HTR-8/SVneo (cell line): ENCODE measurements around the gene NUP205.
"Not testable (repeated sequence)": the region's sequence is repeated elsewhere in the genome, so short reads cannot be mapped to it uniquely, and the experiment has no call there.

Experiments used
- DNase-seq: peaks from one replicate; pipeline ENCODE4 v3.0.0; 2011; ENCODE audit warnings: low spot score, mixed read lengths; ENCODE audit not compliant: insufficient read length
- FAIRE-seq: peaks from 2 replicates; lab custom pipeline; 2011; peaks lifted over from hg19 to GRCh38; lab: Jason Lieb, UNC

NUP205 gene

DNA sequence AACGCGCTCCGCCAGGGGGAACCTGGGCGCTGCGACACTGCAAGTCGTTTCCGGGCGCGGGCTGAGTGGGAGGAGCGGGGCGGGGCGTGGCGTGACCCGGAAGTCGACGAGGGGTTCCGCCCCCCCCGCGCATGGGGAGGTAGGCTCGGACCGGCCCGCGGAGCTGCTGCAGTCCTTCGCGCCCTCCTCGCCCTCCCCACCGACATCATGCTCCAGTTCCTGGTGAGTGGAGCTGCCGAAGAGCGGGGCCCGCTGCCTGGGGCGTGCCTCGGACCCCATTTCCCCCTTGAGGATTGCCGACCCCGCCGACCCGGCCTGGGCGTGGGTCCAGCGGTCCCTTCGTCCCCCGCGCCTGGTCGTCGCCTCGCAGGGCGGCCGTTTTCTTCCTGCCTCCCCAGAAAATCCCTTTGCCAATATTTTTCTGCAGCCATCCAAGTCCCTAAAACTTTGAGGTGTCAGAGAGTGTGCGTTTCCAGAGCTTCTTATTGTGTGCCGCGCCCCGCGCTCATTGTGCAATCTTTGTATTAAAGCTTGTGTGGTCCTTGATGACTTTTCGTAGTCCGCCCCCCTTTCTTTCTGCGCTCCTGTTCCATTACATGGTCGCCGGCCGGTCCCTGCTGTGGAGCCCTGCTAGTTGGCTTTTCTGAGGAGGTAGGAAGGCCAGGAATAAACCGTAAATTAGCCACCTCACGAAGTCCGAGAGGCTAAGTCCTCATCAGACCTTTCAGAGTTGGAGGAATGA lies 104.8 kb downstream of the NUP205 start, which contains the start of gene STMP1:
TSS of gene STMP1 (plus strand) at position 142 of the 742 bp plus-strand sequence.
- FAIRE-seq (no peak), DNase-seq (peak; percentile 76)

DNA sequence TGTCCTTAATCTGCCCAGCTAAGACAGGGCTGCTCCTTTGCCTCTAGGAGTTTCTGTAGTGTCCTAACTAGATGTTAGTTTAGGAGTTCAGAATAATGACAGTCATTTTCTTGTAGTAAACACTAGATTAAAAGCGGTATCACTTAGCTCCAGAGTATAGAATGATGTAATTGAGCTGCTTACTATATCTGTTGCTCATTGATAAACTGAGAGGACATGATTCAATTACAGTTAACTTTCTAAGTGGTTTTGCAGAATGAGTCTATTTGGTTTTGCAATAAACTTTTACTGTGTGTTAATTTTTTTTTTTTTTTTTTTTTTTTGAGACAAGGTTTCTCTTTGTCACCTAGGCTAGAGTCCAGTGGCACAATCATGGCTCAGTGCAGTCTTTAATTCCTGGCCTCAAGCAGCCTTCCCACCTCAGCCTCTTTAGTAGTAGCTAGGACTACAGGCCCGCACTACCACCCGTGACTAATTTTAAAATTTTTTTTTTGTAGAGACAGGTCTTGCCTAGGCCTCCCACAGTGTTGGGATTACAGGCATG lies 106.4 kb downstream of the NUP205 start:
- DNase-seq (no peak), FAIRE-seq (no peak)

DNA sequence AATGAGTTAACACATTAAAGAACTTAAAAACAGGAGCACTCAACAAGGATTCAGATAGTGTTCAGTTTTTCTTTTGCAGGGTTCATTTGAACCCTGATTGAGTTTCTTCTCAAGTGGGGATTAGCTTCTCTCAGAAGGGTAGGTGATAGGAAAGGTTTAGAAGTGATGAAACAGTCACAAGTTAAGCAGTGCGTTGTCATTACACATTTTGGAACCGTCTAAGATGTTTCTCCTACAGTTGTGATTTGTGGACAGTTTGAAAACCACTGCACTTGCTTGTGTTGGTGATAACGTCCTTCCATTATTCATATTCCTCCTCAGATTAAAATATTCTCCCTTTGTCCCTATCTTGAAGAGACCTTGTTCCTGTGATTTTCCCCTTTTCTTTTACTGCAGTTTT lies 107.3 kb downstream of the NUP205 start:
- FAIRE-seq (no peak), DNase-seq (no peak)

DNA sequence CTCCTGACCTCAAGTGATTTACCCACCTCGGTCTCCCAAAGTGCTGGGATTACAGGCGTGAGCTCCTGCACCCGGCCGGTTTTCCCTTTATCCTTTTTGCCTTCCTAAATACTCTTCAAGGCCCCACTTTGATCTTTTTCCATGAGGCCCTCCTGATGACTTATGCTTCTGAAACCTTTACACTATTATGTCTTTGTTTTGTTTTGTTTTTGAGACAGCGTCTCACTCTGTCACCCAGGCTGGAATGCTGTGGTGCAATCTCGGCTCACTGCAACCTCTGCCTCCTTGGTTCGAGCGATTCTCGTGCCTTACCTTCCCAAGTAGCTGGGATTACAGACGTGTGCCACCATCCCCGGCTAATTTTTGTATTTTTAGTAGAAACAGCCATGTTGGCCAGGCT lies 108.4 kb downstream of the NUP205 start:
- no peak for FAIRE-seq
- no peak for DNase-seq

DNA sequence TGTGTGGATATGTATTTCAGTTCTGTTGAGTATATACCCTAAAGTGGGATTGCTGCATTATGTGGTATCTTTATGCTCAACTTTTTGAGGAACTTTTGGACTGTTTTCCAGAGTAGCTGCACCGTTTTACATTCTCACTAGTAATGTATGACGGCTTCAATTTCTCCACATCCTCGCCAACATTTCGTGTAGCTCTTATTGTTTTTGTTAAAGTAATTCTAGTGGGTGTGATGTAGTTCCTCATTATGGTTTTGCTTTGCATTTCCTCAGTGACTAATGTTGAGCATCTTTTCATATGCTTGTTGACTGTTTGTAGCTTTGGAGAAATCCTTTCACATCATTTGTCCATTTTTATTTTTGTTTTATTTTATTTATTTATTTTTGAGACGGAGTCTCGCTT lies 109.1 kb downstream of the NUP205 start:
- DNase-seq (no peak), FAIRE-seq (no peak)

DNA sequence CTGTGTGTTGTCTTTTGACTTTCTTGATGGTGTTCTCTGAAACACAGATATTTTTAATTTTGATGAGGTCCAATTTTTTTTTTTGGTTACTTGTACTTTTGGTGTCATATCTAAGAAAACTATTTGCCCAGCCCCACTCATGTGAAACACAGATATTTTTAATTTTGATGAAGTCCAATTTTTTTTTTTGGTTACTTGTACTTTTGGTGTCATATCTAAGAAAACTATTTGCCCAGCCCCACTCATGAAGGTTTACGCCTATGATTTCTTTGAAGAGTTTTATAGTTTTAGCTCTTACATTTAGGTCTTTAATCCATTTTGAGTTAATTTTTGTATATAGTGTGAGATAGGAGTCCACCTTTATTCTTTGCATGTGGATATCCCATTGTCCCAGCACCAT lies 109.9 kb downstream of the NUP205 start:
- DNase-seq, FAIRE-seq: not testable (repeated sequence)

DNA sequence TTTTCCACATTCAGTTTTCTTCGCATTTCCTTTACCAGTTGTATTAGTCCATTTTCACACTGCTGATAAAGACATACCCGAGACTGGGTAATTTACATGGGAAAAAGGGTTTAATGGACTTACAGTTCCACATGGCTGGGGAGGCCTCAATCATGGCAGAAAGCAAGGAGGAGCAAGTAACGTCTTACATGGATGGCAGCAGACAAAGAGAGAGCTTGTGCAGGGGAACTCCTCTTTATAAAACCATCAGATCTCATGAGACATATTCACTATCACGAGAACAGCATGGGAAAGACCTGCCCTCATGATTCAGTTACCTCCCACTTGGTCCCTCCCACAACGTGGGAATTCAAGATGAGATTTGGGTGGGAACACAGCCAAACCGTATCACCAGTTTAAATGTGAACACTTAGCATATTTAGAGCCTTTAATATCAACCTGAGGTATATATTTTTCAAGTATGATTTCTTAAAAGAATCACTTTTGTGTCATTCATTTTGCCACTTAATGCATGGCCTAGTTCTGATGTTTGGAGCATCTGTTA lies 111.2 kb downstream of the NUP205 start:
- DNase-seq, FAIRE-seq: not testable (repeated sequence)

DNA sequence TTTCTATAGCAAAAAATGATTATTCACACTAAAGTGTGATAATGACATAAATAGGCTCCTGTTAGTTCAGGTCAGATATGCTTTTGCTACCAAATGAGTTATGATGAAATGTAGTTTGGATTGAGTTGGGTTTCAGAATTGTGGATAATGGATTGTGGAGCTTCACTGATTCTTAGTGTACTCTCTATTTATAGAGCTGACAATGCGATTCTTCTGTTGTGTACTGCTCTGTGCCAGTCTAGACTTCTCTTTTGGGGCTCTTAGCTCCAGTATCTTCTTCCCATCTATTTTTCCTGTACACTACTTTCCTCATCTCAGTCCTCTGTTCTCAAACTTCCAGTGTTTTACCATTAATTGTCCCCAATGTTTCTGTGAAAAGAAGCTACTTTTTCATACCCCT lies 112.1 kb downstream of the NUP205 start:
- DNase-seq = no peak
- FAIRE-seq = no peak

DNA sequence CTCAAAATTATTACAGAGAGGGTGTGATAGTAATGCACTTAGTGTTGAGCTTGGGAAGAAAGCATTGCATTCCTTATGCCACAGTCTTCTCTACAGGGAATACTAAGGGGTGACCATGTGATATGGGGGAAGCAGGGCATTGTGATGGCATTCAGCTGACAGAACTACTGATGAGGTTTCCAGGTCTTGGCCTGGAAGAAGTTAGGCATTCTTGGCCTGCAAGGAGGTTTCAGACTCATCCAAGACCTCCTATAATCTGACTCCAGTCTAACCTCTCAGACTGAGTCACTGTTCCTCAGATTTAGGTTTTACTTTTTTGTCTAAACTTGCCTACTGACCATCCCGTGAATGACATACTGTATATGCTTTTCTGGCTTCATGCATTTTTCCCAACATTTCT lies 112.5 kb downstream of the NUP205 start:
- DNase-seq (no peak), FAIRE-seq (no peak)

DNA sequence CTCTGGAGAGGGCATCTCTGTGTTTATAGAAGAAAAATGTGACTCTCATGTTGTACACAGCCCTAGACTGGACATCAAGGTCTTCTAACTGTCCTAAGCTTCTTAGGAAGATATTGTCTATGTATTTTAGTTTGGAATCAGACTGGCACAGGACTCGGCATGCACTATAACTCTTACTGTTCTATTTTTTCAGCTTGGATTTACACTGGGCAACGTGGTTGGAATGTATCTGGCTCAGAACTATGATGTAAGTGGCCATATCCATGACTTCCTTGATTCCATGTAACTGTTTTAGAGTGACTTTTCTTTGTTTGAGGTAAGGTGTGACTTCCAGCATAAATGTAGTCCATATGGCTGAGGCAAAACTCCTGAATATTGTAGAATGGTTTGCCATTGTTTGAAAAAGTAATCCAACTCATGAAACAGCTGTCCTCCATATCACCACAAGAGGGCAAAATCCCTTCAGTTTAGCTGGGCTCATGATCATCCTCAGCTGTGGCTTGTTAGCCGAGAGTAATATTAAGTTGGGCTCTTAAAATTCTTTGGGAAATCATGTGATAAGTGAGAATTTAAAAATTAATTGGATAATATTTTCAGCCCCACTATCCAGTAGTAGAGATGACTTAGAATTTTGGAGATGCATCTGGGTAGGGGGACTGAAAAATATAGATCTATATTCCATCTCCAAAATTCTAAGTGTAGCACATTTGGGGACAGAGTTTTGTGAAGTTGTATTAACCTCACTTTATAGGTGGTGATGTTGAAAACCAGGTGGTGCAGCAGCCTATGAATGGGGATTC lies 115.0 kb downstream of the NUP205 start:
- DNase-seq (peak; percentile 41), FAIRE-seq (no peak)

DNA sequence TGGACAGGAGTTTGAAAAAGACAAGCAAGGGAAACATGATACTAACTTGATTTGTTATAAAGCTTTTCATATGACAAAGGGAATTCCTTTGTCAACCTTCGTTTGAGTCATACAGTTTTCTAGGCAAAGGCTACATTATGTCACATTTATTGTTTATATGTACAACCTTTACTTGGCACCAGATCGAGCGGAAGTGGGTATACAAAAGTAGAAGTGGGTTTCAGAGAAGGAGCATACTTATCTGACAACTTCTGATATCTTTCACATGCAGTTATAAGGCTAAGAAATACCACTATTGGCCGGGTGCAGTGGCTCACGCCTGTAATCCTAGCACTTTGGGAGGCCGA lies 115.6 kb downstream of the NUP205 start:
- DNase-seq (no peak), FAIRE-seq (no peak)

DNA sequence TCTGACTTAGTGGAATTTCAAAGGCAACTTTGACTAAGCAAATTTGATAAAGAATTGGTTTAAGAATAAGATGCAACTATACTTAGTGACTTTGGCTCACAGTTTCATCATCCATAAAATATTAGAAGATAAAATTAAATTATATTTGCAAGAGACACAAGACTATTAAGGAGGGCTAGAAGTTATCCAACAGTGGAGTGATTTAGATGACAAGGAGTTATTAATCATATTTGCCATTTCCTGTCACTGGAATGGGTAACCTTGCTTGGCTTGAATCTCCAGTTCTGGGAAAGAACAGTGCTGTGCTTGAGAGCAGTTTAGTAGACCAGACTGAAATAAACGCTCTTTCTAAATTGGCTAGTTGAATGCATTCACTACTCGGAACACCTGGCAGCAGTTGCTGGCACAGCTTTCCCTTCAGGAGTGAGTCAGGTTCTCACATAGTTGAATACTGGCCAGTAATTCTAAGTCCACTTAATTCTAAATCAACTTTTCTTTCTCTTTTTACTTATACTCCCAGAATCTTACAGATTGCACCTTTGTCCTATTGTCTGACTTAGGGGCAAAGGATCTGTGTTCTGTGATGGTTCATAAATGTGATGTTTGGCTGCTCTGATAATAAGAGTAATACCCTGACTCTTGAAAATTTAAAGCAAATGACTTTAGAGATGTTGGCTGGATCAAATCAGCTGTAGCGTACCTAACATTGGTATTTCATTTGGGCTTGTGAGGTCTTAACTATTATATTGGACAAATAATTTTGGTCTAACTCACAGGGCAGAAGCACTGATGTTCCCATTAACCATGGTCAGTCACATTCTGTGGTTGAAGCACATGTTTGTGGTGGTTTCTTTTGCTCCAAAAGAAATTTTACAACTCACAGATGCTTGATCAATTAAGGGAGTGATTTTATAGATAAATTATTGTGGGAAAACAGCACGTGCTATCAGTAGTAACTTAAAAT lies 121.2 kb downstream of the NUP205 start:
- DNase-seq (no peak), FAIRE-seq (no peak)

DNA sequence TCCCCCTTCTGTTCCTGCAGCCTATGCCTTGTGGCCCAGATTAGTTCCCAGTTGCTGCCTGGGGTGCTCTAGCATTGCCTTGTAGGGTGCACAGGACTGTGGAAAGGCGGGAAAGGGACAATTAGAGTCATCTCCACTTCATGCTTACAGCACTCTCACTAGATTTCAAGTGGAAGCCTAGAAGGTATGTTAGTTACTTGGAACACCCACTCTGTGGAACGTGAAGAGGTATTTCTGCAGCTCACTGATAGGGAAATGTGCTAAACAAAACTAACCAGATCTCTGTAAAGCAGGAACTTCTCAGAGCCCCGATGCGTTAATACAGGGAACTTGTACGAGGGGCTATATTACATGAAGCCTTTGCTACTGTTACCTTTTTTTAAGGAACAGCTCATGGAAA lies 124.0 kb downstream of the NUP205 start:
- FAIRE-seq (no peak), DNase-seq (no peak)

DNA sequence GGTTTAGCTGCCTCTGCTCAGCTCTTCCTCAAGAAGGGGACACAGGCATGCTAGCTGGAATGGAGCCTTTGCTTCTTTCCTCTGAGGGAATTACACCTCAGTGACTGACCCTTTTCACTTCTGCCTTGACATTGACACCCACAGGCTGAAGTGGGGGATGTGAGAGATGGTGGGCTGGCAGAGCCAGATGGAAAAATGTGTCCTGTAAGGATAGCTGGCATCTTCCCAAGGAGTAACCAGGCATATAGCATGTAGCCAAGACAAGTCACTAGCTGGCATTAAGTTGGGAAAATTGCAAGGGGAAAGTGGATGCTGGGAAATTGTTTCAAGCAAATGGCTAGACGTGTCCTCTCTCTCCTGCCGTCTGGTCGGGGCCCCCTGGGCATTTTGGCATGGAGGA lies 124.5 kb downstream of the NUP205 start:
- DNase-seq (no peak), FAIRE-seq (no peak)

DNA sequence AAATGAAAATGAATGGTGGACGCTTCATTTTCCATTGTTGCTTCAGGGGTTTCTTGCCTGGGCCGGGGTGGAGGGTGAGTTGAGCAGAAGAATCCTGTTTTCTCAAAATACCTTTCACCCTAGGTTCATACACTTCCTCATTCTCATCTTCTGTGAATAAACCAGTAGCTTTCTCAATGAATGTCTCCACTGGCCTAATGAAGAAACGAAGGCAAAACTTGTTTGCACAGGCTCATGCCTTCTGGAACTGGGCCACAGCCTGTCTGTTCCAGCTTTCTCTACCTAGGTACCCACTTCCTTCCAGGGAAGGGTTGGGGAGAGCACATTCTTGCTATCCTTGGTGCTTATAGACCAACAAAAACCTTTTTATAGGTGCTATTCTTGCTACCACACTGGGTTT lies 125.9 kb downstream of the NUP205 start:
- FAIRE-seq (no peak), DNase-seq (no peak)

DNA sequence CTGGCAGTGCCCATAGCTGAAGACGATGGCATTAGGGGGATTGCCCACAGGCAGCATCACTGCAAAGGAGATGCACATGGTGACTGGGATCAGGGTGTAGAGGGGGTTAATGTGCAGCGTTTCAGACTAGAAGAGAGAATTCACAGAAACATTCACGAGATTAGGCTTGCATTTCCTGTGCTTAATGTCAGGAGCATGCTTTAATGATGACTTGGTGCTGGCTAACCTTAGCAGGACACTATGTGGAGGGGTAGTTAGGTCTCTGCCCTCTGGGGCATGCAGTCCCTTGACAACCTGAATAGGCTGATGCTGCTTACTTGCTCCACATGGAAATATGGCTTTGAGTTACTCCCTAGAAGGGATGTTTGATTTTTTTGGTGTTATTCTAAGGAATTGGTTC lies 126.4 kb downstream of the NUP205 start:
- DNase-seq (no peak), FAIRE-seq (no peak)

DNA sequence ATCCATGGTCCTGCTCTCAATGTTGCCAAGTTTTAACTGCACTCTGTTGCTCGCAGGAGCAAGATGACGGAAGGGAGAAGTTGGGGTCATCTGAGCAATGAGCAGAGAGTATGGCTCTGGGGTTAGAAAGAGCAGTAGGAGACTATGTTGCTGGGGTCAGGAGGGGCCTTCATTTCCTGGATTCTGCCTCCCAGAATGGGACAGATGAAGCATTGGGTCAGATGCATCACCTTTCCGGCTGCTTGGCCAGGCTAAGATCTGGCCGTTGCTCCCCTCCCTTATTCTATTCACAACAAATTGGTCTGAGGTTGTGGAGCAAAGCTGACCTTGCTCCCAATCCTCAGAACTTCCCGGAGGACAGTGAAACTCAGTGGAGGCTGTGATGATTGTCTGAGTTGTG lies 127.0 kb downstream of the NUP205 start:
- FAIRE-seq = no peak
- no peak for DNase-seq

DNA sequence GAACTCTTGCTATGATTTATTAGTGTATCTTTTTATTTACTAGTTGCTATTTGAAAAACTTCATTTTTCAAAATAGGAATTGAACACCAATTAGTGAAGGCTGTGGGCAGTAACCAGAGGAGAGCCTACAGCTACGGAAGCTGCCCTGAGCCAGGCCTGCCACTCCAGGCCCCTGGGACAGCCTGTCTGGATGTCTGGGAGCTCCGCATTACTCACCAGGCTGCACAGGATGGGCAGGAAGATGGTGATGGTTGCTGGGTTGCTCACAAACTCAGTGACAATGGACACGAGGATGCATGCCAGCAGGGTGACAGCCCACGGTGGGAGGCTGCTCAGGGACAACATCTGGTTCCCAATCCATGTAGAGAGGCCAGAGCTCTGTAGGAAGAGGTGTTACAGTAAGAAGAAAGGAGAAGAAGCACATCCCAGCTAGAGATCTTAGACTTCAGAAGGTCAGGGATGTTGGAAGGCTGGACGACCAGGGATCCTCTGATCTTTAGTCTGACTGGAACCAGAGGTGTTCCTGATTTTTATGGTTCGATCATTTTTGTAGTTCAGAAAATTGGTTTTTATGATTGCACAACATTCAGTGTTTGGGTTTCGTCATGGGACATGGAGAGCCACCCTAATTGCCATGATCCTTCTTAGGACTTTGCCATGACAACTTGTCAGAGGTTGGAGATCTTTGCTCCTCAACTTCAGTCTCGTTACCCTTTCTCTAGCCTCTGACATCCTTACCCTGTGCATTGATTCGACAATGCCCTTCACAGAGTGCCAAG lies 127.8 kb downstream of the NUP205 start:
- FAIRE-seq = no peak
- no peak for DNase-seq

DNA sequence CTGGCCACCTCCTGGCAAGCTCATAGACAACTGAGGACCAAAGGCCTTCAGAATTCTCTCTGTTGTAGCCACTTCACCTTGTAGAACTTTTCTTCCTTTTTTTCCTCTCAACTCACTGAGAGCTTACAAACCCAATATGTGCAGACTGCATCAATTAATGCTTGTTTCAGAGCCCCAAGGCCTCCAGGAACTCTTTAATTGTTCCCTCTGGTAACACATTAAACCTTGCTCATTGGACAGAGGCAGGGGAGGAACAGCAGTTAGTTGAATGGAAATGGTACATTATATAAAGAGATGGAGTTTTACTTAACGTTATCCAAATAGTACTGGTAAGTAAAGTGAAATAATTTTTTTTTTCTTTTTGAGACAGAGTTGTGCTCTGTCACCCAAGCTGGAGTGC lies 129.7 kb downstream of the NUP205 start:
- DNase-seq (no peak), FAIRE-seq (no peak)
